Measurements from ENCODE around the gene DPH2. TPM values are rescaled to one million over a fixed set of nuclear protein-coding genes. Genes with fewer than 3 reads are reported as not detected.

The DPH2 gene
- total RNA-seq, 2 experiments from 2014 or later: 28.6 to 42.1 TPM

Other genes with a start within 250 kb of the DPH2 start
- gene ARTN, start 36.2 kb upstream of the DPH2 start, total RNA-seq (2014; rRNA removed; shearing (Covaris generic)): 0.44 TPM in 1 of 2 replicates, not detected in the other
- 1.2 and 1.8 TPM in 2 replicates for gene ARTN, start 36.2 kb upstream of the DPH2 start, total RNA-seq (2022)
- 13.1 and 17.8 TPM in 2 replicates for gene IPO13, start 23.1 kb upstream of the DPH2 start, total RNA-seq (2014; rRNA removed; shearing (Covaris generic))
- 24.1 and 26.5 TPM in 2 replicates for gene IPO13, start 23.1 kb upstream of the DPH2 start, total RNA-seq (2022)
- 62.0 and 97.1 TPM in 2 replicates for gene ATP6V0B, start 5.0 kb downstream of the DPH2 start, total RNA-seq (2014; rRNA removed; shearing (Covaris generic))
- 58.9 and 68.4 TPM in 2 replicates for gene ATP6V0B, start 5.0 kb downstream of the DPH2 start, total RNA-seq (2022)
- gene B4GALT2, start 9.2 kb downstream of the DPH2 start, total RNA-seq (2014; rRNA removed; shearing (Covaris generic)): 1.4 and 1.9 TPM in 2 replicates
- 0.57 and 0.65 TPM in 2 replicates for gene B4GALT2, start 9.2 kb downstream of the DPH2 start, total RNA-seq (2022)
- 1.9 and 8.9 TPM in 2 replicates for gene CCDC24, start 21.6 kb downstream of the DPH2 start, total RNA-seq (2014; rRNA removed; shearing (Covaris generic))
- gene CCDC24, start 21.6 kb downstream of the DPH2 start, total RNA-seq (2022): 4.6 and 9.2 TPM in 2 replicates
- 7.0 and 8.2 TPM in 2 replicates for gene SLC6A9, start 61.5 kb downstream of the DPH2 start, total RNA-seq (2014; rRNA removed; shearing (Covaris generic))
- gene SLC6A9, start 61.5 kb downstream of the DPH2 start, total RNA-seq (2022): 21.8 and 22.4 TPM in 2 replicates
- gene KLF17, start 148.8 kb downstream of the DPH2 start, total RNA-seq (2014; rRNA removed; shearing (Covaris generic)): not detected in 2 replicates
- not detected in 2 replicates for gene KLF17, start 148.8 kb downstream of the DPH2 start, total RNA-seq (2022)
- not detected in 2 replicates for gene KLF18, start 171.6 kb downstream of the DPH2 start, total RNA-seq (2014; rRNA removed; shearing (Covaris generic))
- gene KLF18, start 171.6 kb downstream of the DPH2 start, total RNA-seq (2022): not detected in 2 replicates
- gene DMAP1, start 243.5 kb downstream of the DPH2 start, total RNA-seq (2014; rRNA removed; shearing (Covaris generic)): 35.4 and 56.8 TPM in 2 replicates
- 53.0 and 55.9 TPM in 2 replicates for gene DMAP1, start 243.5 kb downstream of the DPH2 start, total RNA-seq (2022)

Measured in OCI-LY7 (cell line).